Measurements from ENCODE around the gene PAX3.

GRCh38 chr2:222303828-222304736, 5.3 kb upstream of the PAX3 start:
- TF ChIP-seq, protein P1, sequence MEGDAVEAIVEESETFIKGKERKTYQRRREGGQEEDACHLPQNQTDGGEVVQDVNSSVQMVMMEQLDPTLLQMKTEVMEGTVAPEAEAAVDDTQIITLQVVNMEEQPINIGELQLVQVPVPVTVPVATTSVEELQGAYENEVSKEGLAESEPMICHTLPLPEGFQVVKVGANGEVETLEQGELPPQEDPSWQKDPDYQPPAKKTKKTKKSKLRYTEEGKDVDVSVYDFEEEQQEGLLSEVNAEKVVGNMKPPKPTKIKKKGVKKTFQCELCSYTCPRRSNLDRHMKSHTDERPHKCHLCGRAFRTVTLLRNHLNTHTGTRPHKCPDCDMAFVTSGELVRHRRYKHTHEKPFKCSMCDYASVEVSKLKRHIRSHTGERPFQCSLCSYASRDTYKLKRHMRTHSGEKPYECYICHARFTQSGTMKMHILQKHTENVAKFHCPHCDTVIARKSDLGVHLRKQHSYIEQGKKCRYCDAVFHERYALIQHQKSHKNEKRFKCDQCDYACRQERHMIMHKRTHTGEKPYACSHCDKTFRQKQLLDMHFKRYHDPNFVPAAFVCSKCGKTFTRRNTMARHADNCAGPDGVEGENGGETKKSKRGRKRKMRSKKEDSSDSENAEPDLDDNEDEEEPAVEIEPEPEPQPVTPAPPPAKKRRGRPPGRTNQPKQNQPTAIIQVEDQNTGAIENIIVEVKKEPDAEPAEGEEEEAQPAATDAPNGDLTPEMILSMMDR (IDR thresholded peaks at IDR 0.05; ENCODE audit: low read length): no peak
- TF ChIP-seq EZH2 (optimal IDR thresholded peaks at IDR 0.05; ENCODE audit: low read depth, low read length): no peak
- TF ChIP-seq EZH2phosphoT487 (IDR thresholded peaks at IDR 0.05; ENCODE audit: low read length): no peak

All from MM.1S (cell line).